OCI-M2 (cell line): ENCODE results near the gene SLC4A1.

Experiments
- DNase-seq: peaks from one replicate; lab custom pipeline; 2025; ENCODE audit not compliant: unreplicated experiment; lab: John Stamatoyannopoulos, UW

SLC4A1 gene

DNA sequence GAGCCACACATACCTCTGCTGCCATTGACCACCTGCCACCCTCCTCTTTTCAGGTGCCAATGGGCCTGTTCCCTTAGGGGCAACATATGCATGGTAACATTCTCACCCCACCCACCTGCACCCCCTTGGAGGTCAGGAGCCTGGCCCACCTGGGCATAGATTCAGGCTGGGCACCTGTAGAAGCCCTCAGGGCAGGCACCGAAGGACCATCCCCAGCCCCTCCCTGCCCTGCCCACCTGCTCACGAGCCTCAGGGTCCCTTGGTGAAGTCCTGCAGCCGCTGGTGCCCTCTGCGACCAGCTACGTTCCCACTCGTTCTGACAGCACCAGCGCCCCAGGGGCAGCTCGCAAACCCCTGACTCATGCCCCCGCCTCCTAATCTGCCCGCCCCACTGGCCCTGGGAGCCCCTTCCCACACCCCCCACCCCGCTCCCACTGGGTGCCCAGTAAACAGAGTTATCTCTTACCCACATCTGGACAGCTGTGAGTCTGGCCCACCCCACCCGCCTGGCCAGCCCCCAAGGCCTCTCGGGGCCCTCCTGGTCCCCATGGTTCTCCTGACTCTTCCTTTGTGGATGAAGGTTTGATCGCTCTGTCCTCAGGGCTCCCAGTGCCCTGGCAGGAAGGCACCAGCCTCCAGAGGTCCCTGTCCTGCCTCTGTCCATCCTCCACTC is at the start of gene SLC4A1:
Gene SLC4A1, minus strand, starts transcription at position 318 of the 673 bp plus-strand sequence. CDS start 5,269 bp downstream, outside the sequence.
- no peak for DNase-seq

DNA sequence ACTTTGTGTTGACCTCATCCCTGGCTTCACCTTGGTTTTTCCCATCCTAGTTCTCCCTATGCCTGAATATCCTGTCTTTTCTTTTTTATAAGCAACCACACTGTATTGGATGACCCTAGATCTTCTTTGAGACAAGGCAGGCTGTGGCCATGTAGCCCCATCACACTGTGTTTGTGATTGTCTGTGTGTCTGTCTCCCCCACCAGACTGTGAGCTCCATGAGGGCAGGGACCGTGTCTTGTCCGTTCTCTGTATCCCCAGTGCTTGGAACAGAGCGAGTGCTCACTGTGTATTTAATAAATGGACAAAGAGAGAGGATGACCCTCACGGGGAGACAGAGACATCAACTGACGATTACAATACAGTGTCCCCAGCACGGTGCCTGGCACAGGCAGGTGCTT is 49.6 kb upstream of the SLC4A1 start:
- no peak for DNase-seq

DNA sequence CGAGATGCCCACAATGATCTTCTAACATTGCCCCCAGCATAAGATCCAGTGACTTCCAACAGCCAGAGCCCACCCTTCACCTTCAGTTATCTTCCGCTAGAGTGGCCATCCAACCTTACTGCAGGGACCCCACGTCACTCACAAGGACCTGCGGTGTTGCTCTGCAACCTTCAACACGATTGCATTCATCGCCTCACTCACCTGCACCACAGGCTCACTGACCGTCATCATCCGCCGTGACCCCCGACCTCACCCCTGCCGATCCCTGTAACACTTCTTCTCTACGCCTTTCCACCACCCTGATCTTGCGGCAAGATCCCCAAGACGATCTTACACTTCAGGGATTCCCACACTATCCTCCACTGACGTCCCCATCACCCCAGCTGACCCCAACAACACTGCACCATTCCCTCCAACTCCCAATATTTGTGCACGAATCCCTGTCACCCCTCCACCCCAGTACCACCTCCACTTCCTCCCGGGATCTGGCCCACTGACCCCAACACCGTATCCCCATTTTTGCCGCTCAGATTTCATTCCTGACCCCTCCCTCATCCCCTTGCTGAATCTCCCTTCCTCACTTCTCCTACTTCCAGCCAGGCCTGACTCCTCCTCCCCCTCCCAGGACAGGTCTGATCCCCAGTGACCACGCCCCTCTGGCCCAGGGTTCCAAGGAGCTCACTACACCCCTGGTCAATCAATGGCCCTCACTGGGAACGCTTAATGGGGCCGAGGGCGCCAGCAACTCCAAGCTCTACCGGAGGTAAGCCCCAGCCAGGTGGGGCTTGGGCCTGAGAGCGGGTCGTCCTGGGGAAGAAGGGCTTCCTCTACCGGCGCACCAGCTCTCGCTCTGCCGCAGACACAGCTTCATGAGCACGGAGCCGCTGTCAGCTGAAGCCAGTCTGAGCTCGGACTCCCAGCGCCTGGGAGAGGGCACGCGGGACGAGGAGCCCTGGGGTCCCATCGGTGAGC is 48.1 kb upstream of the SLC4A1 start:
- DNase-seq: no peak

DNA sequence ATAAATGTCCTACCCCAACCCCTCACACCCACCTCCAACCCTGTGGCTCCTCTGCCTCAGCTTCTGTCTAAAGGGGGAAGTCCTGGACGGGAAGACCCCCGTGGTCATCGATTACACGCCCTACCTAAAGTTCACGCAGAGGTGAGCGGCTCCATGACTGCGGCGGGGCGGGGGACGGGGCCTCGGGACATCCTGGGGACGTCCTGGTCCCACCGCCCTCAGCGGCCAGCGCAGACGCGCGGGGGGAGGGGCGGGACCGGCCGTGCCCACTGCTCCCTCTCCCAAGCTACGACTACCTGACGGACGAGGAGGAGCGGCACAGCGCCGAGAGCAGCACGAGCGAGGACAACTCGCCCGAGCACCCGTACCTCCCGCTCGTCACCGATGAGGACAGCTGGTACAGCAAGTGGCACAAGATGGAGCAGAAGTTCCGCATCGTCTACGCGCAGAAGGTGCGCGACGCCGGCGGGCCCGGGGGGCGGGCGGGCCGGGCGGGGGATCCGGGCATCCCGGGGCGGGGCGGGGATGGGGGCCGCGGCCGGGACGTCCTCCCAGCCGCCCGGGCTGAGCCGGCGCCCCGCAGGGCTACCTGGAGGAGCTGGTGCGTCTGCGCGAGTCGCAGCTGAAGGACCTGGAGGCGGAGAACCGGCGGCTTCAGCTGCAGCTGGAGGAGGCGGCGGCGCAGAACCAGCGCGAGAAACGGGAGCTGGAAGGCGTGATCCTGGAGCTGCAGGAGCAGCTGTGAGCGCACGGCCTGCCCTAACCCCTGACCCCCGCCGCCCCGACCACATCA is 47.1 kb upstream of the SLC4A1 start:
- DNase-seq: no peak

DNA sequence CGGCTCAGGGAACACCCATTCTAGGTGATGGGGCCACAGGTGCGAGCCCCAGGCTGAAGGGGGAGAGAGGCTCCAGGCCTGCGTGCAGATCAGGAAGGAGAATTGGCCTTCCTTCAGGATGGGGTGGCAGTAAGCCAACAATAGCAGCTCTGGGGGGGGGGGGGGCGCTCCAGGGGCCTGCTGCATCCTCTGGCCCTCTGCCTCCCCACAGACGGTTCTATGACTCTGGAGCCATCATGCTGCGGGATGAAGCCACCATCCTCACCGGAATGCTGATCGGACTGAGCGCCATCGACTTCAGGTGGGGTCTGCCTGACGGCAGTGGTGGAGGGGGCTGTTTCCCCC is 46.6 kb upstream of the SLC4A1 start:
- DNase-seq: no peak

DNA sequence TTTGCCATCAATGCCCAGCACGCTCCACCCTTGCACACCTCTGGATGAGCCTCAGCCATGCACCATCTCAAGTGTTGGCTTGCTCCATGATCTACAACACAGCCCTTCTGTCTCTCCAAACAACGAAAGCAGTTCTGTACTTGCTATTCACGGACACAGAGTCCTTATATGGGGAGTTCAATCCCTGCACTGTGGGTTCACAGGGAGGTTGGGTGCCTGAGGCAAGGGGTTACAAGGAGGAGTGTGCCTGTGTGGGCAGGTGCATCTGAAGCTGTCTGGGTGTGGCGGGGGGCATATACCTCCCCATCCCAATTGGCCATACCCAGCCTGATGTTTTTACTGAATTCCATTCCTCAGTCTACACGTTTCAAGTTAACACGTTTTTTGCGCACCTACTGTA is 46.1 kb upstream of the SLC4A1 start:
- no peak for DNase-seq

DNA sequence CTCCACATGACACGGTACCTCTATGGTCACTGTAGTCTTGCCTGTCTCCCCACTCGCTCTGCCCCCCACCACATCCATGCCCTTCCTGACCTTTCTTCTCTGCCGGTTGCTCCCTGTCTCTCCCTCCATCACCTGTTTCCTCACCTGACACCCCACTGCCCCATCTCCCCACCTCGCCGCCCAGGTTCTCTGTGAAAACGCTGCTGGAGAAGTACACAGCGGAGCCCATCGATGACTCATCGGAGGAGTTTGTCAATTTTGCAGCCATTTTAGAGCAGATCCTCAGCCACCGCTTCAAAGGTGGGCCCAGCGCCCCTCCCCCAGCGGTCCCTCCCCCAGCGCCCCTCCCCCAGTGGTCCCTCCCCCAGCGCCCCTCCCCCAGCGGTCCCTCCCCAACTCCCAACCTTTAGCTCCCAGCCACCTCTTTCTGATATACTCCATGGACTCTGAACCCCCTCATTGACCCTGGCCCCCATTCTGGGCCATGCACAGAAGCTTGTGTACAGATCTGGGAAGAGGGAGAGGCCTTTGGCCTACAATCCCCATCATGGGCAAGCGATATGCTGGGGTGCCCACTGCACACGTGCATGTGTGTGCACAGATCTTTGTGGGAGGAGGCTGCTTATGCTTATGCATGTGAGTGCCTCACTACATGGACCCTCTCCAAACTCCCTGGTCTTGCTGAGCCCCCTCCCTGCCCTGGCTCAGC is 44.6 kb upstream of the SLC4A1 start:
- DNase-seq: no peak

DNA sequence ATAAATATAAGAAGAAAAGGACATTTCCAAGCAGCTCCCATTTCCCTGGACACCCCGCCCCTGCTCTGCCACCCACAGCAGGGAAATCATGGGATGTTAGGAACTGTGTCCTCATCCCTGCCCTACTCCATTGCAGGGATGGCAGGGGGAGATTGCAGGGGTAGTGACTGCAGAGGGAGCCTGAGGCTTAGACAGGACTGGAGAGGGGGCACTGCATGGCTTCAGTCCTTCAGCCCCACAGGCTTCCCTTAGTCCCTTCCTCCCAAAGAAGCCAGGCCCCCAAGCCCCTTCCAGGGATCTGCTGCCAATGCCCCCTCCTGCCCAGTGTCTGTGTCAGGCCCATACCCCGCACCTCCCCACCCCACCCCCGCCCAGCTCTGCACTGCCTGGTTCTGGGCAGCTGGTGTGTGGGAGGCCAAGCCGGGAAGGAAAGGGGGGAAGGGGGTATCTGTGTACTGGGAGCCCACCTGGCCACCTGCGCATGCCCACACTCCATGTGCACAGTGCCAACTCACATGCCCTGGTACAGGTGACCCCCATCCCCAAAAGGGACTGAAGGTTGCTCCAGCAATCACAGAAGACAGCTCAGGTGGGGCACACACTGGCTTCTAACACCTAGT is 43.7 kb upstream of the SLC4A1 start:
- DNase-seq: no peak

DNA sequence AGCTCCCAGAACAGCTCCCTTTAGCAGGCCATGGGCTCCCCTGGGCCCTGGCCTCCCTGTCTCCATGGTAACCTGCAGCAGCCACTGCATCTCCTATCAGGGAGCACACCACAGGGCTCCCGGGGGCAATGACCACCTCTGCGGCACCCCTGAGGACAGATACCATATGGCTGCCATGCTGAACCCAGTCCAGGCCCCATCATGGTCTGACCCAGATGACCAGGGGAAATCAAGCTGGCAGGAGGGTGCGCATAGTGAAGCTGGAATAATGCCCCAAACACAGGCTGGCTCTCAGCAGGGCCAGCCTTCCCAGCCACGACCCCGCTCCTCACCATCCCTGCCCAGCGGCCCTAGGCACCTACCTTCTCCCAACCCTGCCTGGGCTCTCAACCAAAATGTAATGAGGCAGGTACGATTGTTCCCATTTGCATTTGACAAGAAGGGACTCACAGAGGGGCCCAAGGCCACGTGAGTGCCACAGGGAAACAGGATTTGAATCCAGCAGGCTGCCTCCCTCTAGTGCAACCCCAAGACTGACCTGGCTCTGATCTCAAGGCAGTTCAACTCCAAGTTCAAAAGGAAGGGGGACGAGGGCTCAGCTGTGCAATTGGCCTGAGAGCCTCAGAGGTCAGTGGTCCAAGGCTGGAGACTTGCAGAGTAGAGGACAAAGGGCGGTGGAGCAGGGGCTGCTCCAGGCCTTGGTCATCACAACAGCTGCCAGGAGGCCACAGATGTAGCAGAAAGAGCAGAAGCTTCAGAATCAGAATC is 42.9 kb upstream of the SLC4A1 start:
- DNase-seq: no peak

DNA sequence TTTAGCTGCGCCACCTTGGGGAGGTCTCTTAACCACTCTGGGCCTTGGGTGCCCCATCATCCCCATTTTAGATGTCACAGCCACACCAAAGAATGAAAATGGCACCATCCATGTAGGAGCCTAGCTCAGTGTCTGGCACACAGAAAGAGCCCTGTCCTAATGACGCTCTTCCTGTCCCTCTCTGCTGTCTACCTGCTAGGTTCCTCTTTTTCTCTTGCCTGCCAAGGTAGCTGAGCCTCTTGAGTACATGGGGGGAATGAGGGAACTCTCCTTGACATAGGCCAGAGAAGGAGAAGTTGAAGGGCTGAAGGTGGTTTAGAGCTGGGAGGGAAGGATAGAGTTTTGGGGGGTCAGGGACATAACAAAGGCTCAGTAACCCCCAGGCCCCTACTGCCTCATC is 42.3 kb upstream of the SLC4A1 start:
- no peak for DNase-seq

DNA sequence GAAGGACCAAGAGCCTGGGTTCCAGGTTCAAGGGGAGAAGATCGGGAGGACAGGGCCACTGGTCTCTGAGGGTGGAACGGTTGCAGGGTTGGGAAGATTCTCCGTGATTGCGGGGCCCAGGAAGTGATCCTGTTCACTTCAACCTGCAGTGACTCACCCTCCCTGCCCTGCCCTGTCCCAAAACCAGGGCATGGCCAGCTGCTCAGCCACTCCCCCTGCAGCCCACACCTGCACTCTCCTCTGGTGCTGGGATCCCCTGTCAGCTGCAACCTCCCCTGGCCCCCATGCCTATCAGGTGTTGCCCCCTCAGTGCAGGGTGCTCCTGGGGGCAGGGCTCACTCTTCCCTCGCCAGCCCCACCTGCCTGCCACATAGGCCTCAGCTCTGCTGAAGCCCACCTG is 41.5 kb upstream of the SLC4A1 start:
- DNase-seq: no peak

DNA sequence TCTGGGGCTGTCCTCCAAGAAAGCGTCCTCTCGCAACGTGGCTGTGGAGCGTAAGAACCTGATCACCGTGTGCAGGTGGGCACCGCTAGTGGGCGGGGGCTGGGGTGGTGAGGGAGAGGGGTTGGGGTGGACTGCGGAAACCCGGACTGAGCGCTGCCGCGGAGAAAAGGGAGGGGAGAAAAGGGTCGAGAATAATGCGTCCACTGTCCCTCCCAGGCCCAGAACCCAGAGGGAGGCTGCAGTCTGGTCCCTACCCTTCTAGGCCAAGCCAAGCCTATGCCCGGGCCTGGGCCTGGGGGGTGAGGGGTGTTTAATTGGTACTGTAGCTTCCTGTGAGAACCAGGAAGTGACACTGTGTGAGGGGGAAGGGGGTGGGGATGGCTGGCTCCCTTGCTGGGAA is 40.9 kb upstream of the SLC4A1 start:
- DNase-seq: no peak

DNA sequence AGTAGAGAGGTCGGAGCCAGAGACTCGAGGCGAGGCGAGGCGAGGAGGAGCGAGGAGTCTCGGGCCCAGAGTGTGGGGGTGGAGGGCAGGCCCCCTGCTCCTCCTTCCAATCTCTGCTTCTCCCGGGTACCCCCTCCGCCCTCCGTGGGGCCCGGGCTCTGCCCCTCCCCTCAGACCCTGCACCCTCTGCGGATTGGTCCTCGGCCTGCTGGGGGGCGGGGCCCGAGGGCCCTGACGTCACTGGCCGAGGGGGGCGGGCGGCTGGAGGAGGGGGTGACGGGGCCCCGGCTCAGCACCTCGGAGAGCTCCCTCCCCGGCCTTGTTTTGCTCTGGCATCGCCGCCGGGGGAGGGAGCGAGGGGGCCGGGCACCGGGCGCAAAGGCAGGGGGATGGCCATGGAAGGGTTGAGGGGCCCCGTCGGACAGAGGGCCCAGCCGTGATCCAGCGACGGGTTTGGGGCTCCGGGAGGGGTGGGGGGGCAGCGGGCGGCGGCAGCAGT is 40.4 kb upstream of the SLC4A1 start, which contains the start of gene RUNDC3A:
Gene RUNDC3A, plus strand, starts transcription at position 282 of the 499 bp plus-strand sequence. CDS start 232 bp downstream, outside the sequence.
- no peak for DNase-seq

DNA sequence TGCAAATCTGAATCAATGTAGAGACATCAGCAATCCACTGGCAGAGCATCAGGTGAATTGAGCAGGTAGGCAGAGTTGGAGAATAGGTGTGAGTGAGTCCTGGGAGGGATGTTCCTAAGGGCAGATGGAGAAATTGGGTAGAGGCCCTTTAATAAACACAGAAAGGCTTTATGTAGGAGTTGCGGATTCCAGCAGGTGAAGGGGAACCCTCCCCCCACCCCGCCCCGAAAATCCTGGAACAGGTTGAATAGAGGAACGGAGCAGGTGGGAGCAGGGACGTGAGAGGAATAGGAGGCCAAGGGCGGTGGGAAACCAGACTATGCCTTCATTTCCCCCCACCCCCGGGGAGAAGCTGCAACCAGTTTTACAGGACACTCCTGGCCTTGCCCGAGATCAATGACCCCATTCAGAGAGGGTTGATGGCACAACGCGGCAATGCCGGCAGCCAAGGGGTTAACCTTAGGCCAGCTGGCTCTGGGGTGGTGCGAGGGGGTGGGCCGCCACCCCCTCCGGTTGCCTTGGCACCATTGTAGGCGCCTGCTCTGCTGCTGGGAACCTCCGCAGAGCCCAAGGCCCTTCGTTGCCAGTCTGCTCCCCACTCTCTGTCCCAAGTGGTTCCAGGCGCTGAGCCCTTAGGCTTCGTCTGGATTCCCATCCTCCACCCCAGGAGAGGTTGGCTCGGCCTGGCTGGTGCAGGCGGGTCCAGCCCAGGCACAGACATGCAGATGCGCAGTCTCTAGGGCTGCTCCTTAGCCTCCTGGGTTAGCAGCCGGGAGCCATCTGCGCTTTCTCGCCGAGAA is 39.7 kb upstream of the SLC4A1 start:
- no peak for DNase-seq

DNA sequence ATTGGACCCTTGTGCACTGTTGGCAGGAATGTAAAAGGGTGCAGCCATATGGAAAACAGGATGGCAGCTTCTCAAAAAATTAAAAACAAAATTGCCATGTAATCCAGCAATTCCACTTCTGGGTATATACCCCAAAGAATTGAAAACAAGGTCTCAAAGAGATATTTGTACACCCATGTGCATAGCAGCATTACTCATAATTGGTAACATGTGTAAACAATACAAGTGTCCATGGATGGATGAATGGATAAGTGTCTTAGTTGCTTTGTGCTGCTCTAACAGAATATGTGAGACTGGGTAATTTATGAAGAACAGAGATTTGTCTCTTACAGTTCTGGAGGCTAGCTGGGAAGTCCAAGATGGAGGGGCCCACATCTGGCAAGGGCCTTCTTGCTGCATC is 36.7 kb upstream of the SLC4A1 start:
- no peak for DNase-seq

DNA sequence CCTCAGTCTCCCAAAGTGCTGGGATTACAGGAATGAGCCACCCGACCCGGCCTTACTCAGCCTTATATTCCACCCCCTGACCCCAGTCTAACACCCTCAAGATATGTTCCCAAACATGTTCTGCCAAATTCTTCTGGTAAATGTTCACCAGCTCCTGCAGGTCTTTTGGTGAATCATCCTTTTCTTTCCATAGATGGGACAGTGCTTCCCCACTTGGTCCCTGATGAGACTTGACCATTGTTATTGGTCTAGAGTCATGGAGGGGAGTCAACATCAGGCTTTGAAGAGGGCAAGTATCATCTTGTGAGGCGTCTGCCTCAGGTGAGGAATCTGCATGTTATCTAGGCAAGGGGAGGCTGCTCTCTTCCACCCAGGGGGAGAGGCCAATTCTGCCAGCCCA is 30.0 kb upstream of the SLC4A1 start:
- DNase-seq: no peak

DNA sequence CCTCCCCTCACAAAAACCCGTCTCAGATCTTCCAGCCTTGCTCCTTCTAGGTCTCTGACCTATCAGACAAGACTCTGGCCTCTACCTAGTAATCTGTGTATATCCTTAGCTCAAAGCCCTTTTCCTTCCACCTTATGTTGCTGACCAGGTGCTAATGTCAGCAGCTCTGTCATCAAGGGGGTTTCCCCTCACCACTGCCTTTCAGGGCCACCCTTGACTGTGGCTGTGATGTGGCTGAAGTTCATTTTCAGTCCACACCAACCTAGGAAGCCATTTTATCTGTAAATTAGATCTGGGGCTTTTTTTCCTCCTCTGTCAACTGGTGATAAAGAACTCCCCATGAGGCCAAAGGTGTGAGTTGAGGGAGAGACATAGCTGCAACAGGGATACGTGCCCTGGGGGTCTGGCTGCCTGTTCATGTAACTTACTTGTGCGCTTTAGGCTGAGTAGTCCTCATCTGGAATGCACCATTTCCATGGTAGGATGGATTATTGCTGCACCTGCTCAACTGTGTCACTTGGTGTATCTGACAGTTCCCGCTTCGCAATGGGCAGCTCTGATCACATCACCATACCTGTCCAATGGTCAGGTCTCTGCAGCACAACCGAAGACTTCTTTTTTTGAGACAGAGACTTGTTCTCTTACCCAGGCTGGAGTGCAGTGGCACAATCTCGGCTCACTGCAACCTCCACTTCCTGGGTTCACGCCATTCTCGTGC is 25.7 kb upstream of the SLC4A1 start:
- no peak for DNase-seq

DNA sequence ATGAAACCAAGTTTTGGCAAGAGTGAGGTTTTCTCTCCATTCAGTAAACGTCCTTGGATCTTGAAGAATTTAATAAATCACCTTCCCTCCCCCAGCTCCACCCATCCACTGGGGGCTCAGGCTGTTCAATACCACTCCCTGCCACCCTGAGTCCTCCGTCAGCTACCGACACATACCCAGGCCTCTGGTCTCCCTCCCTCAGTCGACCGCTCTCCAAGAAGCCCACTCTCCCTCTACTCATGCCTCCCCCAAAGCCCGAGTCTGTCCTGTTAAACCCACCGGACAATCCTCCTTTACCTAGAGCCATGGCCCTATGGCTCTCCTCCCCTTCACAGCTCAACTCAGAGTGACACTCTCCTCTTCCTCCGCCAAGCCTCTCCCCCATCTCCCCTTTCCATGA is 19.7 kb upstream of the SLC4A1 start:
- DNase-seq: no peak
